HG03575 (cell line): Measurements from ENCODE around the gene FXYD3.
"Not testable (repeated sequence)": the region's sequence is repeated elsewhere in the genome, so short reads cannot be mapped to it uniquely, and the experiment has no call there.

Source experiments
- ATAC-seq: cut with Tn5 transposase; IDR thresholded peaks from one replicate; pipeline ENCODE4 v1.9.1; 2021; ENCODE audit not compliant: unreplicated experiment, insufficient number of reproducible peaks, low FRiP score; ENCODE audit errors: extremely low read depth

FXYD3 gene

GRCh38 chr19:35119091-35119490 lies 3.5 kb downstream of the FXYD3 start:
- no peak for ATAC-seq

- ATAC-seq: no peak
These were observed 4.0 kb downstream of the FXYD3 start for GRCh38 chr19:35119578-35120155.

- ATAC-seq: no peak
These were observed 4.9 kb downstream of the FXYD3 start for GRCh38 chr19:35120492-35120891.

GRCh38 chr19:35120898-35121297 lies 5.3 kb downstream of the FXYD3 start:
- ATAC-seq: no peak

- ATAC-seq: no peak
These were observed 7.3 kb downstream of the FXYD3 start for GRCh38 chr19:35122687-35123551.

GRCh38 chr19:35123573-35123972 lies 8.0 kb downstream of the FXYD3 start:
- ATAC-seq: no peak

- no peak for ATAC-seq
These were observed 8.8 kb downstream of the FXYD3 start for GRCh38 chr19:35124098-35125060.

- no peak for ATAC-seq
These were observed 9.7 kb downstream of the FXYD3 start for GRCh38 chr19:35125270-35125717.

GRCh38 chr19:35125749-35126623 lies 10.4 kb downstream of the FXYD3 start:
- no peak for ATAC-seq

- no peak for ATAC-seq
These were observed 11.0 kb downstream of the FXYD3 start for GRCh38 chr19:35126624-35126959.

- no peak for ATAC-seq
These were observed 12.2 kb downstream of the FXYD3 start for GRCh38 chr19:35127871-35128270.

- ATAC-seq: no peak
These were observed 12.9 kb downstream of the FXYD3 start for GRCh38 chr19:35128398-35129057.

- ATAC-seq: not testable (repeated sequence)
These were observed 14.2 kb downstream of the FXYD3 start for GRCh38 chr19:35129724-35130274.

- ATAC-seq: no peak
These were observed 15.4 kb downstream of the FXYD3 start for GRCh38 chr19:35130761-35131720.

GRCh38 chr19:35132254-35132653 lies 16.6 kb downstream of the FXYD3 start:
- no peak for ATAC-seq

- no peak for ATAC-seq
These were observed 18.2 kb downstream of the FXYD3 start for GRCh38 chr19:35133826-35134225.
